Measurements from ENCODE around the gene SLC44A2.
A peak's percentile ranks its signal among the peaks of the same experiment; 100 is the strongest.

SLC44A2 gene

DNA sequence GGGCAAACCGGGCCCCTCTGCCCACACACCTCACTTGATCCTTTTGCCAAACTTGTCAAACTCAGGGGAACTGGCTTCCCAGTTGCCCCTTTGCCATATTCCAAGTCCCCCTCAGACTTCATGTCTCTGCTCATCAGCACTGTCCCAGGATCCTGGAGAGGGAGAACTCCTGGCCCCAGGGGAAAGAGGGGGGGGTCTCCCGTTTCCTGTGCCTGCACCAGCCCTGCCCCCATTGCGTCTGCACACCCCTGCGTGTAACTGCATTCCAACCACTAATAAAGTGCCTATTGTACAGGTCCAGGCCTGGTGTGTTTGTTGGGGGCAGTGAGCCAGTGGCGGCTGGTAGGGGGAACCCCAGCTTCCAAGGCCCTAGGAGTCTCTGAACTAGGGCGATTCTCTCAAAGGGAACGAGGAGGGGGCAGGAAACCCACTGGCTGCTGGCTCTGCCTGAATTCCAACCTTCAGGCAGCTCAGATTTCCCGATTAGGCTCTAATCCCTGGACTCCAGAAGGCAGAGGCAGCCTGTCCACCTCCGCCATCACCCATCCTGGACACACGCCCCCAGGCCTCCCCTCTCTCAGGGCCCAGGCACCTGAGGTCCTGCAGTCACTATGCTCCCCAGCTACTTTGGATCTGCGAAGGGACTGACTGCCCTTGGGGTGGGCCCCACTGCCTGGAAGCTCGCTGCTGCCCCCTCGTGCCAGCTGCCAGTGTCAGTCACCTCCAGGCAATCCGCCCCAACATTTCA, 19.1 kb downstream of the SLC44A2 start:
- TF ChIP-seq, protein P1, sequence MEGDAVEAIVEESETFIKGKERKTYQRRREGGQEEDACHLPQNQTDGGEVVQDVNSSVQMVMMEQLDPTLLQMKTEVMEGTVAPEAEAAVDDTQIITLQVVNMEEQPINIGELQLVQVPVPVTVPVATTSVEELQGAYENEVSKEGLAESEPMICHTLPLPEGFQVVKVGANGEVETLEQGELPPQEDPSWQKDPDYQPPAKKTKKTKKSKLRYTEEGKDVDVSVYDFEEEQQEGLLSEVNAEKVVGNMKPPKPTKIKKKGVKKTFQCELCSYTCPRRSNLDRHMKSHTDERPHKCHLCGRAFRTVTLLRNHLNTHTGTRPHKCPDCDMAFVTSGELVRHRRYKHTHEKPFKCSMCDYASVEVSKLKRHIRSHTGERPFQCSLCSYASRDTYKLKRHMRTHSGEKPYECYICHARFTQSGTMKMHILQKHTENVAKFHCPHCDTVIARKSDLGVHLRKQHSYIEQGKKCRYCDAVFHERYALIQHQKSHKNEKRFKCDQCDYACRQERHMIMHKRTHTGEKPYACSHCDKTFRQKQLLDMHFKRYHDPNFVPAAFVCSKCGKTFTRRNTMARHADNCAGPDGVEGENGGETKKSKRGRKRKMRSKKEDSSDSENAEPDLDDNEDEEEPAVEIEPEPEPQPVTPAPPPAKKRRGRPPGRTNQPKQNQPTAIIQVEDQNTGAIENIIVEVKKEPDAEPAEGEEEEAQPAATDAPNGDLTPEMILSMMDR (IDR thresholded peaks at IDR 0.05; ENCODE audit: extremely low read depth, insufficient read depth, missing control alignments) = peak; percentile 95
- in situ Hi-C loops (cut with MboI; ENCODE audit: low pct_unique_long_range_greater_than_20kb, low sequenced_read_pairs, unreplicated experiment) = loop anchor here (5.0 kb wide), 1 partner anchor 62 kb away; no protein-coding TSS in a partner anchor
- peak; percentile 90 for DNase-seq (ENCODE audit: low spot score)

DNA sequence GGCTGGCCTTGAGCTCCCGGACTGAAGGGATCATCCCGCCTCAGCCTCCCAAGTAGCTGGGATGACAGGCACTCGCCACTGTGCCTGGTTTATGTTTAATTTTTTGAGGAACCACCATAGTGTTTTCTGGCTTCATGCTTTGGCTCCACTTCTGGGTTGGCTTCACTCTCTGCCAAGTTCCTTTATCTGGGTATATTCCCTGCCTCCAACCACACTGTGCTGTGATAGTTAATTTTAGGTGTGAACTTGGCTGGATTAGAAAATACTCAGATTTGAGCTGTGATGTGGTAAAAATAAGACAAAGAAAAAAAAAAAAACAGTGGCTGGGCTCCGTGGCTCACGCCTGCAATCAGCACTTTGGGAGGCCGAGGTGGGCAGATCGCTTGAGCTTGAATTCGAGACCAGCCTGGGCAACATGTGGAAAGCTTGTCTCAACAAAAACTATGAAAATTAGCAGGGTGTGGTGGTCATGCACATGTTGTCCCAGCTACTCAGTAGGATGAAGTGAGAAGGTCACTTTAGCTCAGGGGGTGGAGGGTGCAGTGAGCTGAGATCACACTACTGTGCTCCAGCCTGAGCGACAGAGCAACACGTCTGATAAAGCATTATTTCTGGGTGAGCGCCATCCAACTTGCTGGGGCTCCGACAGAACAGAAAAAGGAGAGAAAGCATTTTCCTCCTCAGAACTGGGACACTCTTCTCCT, 21.3 kb downstream of the SLC44A2 start:
- in situ Hi-C loops (cut with MboI; ENCODE audit: low pct_unique_long_range_greater_than_20kb, low sequenced_read_pairs, unreplicated experiment) = no loop called here
- TF ChIP-seq, protein P1 (IDR thresholded peaks at IDR 0.05; ENCODE audit: extremely low read depth, insufficient read depth, missing control alignments) = no peak
- DNase-seq (ENCODE audit: low spot score) = no peak

DNA sequence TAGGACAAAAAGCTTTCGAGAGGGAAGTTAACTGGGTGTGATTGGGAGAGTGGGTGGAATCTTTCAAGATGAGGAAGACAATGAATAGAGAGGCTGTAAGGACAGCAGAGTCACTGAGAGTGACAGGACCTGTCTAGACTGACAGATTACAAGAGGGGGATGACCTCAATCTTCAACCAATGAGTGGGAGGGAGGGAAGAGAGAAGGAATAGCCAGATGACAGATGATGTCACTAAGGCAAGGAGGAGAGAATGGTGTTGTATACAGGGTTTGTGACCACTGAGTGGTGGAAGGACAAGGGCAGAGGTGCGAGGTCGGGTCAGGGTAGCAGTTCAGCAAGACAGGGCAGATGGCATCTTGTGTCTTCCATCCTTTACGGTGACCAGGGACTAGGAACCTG, 23.0 kb downstream of the SLC44A2 start:
- in situ Hi-C loops (cut with MboI; ENCODE audit: low pct_unique_long_range_greater_than_20kb, low sequenced_read_pairs, unreplicated experiment) = no loop called here
- TF ChIP-seq, protein P1 (IDR thresholded peaks at IDR 0.05; ENCODE audit: extremely low read depth, insufficient read depth, missing control alignments) = no peak

DNA sequence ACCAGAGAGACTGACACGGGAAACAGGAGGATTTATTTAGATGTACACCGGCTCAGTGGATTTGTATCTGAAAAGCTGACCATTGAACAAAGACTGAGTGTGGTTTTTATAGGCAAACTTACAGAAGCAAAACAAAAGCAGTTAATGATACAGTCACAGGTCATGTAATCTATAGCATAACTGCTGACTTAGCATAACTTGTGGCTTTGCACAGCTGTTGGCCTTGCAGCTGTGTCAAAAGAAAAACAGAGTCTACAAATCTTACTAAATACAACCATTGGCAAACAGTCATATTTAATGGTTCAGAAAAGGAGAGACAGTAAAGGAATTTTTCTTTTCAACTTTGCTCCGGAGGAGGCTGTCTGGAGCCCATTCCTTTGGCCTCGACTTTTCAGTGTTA, 26.5 kb downstream of the SLC44A2 start:
- no peak for DNase-seq (ENCODE audit: low spot score)
- TF ChIP-seq, protein P1 (IDR thresholded peaks at IDR 0.05; ENCODE audit: extremely low read depth, insufficient read depth, missing control alignments) = no peak
- in situ Hi-C loops (cut with MboI; ENCODE audit: low pct_unique_long_range_greater_than_20kb, low sequenced_read_pairs, unreplicated experiment) = no loop called here

More for the DNA sequence above, 23.0 kb downstream of the SLC44A2 start:
- DNase-seq (ENCODE audit: low spot score) = no peak

DNA sequence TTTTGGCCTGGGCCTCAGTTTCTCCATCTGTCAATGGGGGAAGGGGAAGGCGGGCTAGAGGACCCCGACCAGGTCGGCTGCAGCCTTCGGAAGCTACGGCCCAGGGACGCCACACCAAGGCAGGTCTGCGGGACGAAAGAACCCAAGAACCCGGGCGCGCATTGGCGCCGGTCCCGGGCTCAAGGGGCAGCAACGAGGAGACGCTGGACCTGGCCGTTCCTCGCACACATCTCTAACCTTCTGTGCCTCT, 28.1 kb downstream of the SLC44A2 start:
- no peak for DNase-seq (ENCODE audit: low spot score)
- TF ChIP-seq, protein P1 (IDR thresholded peaks at IDR 0.05; ENCODE audit: extremely low read depth, insufficient read depth, missing control alignments) = no peak
- in situ Hi-C loops (cut with MboI; ENCODE audit: low pct_unique_long_range_greater_than_20kb, low sequenced_read_pairs, unreplicated experiment) = no loop called here

DNA sequence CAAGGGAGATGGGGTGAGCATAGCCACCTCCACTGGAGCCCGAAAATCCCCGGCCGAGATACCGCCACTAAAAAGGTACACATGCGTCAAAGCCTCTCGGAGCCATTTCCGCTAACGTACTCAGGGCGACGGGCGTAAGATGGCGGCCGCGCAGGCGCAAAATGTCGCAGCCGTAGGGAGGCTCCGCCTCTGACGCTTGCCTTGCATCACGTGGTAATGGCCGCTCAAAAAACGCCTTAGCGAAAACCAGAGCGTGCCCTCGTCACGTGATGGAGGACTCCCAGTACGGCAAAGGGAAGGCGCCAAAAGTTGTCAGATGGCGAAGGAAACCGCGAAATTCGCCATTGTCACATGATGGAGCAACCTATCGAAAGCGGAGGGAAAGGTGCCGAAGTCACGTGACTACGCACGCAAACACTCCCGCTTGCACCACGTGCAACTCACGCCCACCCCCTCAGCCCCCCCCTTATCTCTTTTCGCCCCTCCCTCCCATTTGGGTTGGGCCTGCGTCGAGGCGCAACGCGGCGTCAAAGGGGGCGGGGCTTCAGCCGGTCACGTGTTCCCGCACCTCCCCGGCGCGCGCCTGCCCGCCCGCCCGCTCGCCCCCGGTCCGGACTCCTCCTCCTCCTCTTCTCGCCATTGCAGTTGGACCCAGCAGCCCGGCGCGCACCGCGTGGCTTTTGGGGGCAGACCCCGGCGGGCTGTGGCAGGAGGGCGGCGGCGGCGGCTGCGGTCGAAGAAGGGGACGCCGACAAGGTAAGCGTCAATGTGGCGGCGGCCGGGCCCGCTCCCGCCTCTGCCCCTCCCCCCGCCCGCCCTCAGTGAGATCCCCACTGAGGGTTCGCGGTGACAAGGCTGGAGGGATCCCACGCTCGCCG, 28.6 kb downstream of the SLC44A2 start, which contains the start of gene ILF3:
Gene ILF3, plus strand, starts transcription at position 615 of the 878 bp plus-strand sequence. CDS start 16,260 bp downstream, outside the sequence.
- peak; percentile 98 for DNase-seq (ENCODE audit: low spot score)
- in situ Hi-C loops (cut with MboI; ENCODE audit: low pct_unique_long_range_greater_than_20kb, low sequenced_read_pairs, unreplicated experiment) = no loop called here
- TF ChIP-seq, protein P1 (IDR thresholded peaks at IDR 0.05; ENCODE audit: extremely low read depth, insufficient read depth, missing control alignments) = no peak
